Mucosa of gallbladder (tissue), 1 donor: Measurements from ENCODE around the gene OSBPL1A. TPM values are rescaled to one million over a fixed set of nuclear protein-coding genes. Genes with fewer than 3 reads are reported as not detected.

Experiments
- DNase-seq: peaks from one replicate; pipeline ENCODE4 v3.0.0-alpha.2; 2020; ENCODE audit warnings: low spot score
- total RNA-seq: library from RNA; stranded (reverse); gene quantifications from one replicate; pipeline ENCODE4 v1.2.1, GENCODE V29; 2021
- donor health status: DM: no; HTN: no; CAD: no.

OSBPL1A gene
- total RNA-seq, 1 donor from 2014 or later: 33.6 TPM

GRCh38 chr18:24126155-24126961, 271.3 kb downstream of the OSBPL1A start:
- DNase-seq: no peak

- DNase-seq: no peak
These were observed 276.0 kb downstream of the OSBPL1A start for GRCh38 chr18:24121625-24122024.

GRCh38 chr18:24120676-24121075, 276.9 kb downstream of the OSBPL1A start:
- no peak for DNase-seq

- peak; percentile 81 for DNase-seq
These were observed 278.7 kb downstream of the OSBPL1A start for GRCh38 chr18:24118750-24119577.

GRCh38 chr18:24115628-24116027, 282.0 kb downstream of the OSBPL1A start:
- DNase-seq: no peak

GRCh38 chr18:24114924-24115549, 282.6 kb downstream of the OSBPL1A start:
- no peak for DNase-seq

GRCh38 chr18:24112874-24113615, 284.6 kb downstream of the OSBPL1A start:
- DNase-seq: peak; percentile 88

GRCh38 chr18:24112464-24112863, 285.2 kb downstream of the OSBPL1A start:
- DNase-seq: no peak

Other genes starting within 250 kb of the OSBPL1A start
- gene IMPACT, start 28.8 kb upstream of the OSBPL1A start, total RNA-seq: 25.9 TPM
- not detected for gene HRH4, start 62.8 kb upstream of the OSBPL1A start, total RNA-seq